HepG2 (cell line): ENCODE results near the gene ZNRF3. TPM values are rescaled to one million over a fixed set of nuclear protein-coding genes. Genes with fewer than 3 reads are reported as not detected.

Experiments
- E2F2 ChIP-seq: sonication (generic); formaldehyde crosslinking; IDR thresholded peaks from 2 replicates; pipeline ENCODE4 v1.4.0; 2020; ENCODE audit warnings: missing genetic modification reagents, borderline replicate concordance
- EED ChIP-seq: sonication (generic); formaldehyde crosslinking; IDR thresholded peaks from 2 replicates; pipeline ENCODE4 v1.5.0; 2020; ENCODE audit warnings: mild to moderate bottlenecking, missing genetic modification reagents
- MYC ChIP-seq: sonication (generic); formaldehyde crosslinking; IDR thresholded peaks from 2 replicates; pipeline ENCODE4 v1.9.0; 2021; ENCODE audit warnings: missing genetic modification reagents, borderline replicate concordance
- NFE2L2 ChIP-seq: fragments of 150-350 bp; IDR thresholded peaks from 2 replicates; pipeline ENCODE4 v1.6.1; 2014; ENCODE audit warnings: low read length
- PHF5A ChIP-seq: IDR thresholded peaks from one replicate; pipeline ENCODE4 v1.6.1; 2018; ENCODE audit warnings: low read depth, missing genetic modification reagents; ENCODE audit not compliant: unreplicated experiment
- RBM22 ChIP-seq: fragments of 200-400 bp; formaldehyde crosslinking; optimal IDR thresholded peaks from 2 replicates; pipeline ENCODE3; 2017; ENCODE audit warnings: mild to moderate bottlenecking, low read length, moderate library complexity
- SOX6 ChIP-seq, 2 experiments: fragments of 450-650 bp in 1 of 2; sonication (generic) in 1 of 2; formaldehyde crosslinking in 1 of 2; IDR thresholded peaks; 2 replicates each; pipeline versions ENCODE4 v1.4.0 to v1.6.1; 2017 to 2020; ENCODE audit warnings: antibody characterized with exemption in 1 of 2, mild to moderate bottlenecking in 1 of 2, missing genetic modification reagents in 1 of 2
- ZBTB37 ChIP-seq: sonication (generic); formaldehyde crosslinking; IDR thresholded peaks from 2 replicates; pipeline ENCODE4 v1.4.0; 2020; ENCODE audit warnings: mild to moderate bottlenecking, missing genetic modification reagents
- ZNF136 ChIP-seq: sonication (generic); formaldehyde crosslinking; IDR thresholded peaks from 2 replicates; pipeline ENCODE4 v1.8.1; 2022; ENCODE audit warnings: low read depth, mild to moderate bottlenecking, moderate library complexity, missing genetic modification reagents
- ZNF326 ChIP-seq: sonication (generic); formaldehyde crosslinking; IDR thresholded peaks from 2 replicates; pipeline ENCODE4 v1.4.0; 2020; ENCODE audit warnings: missing genetic modification reagents, borderline replicate concordance
- ZNF609 ChIP-seq: sonication (generic); formaldehyde crosslinking; IDR thresholded peaks from 2 replicates; pipeline ENCODE4 v1.4.0; 2020; ENCODE audit warnings: mild to moderate bottlenecking, missing genetic modification reagents, borderline replicate concordance
- ZNF678 ChIP-seq: sonication (generic); formaldehyde crosslinking; IDR thresholded peaks from 2 replicates; pipeline ENCODE4 v1.4.0; 2020; ENCODE audit warnings: mild to moderate bottlenecking, missing genetic modification reagents
- polyA plus RNA-seq, 8 experiments: library from polyadenylated mRNA; depleted of rRNA in 3 of 8; stranded (reverse) in 7 of 8; unstranded in 1 of 8; fragments of >200 nt; fragmentation: Illumina TruSeq in 4 of 8; extraction: Trizol in 4 of 8; gene quantifications; 2 replicates each; pipeline versions ENCODE4 v1.2.1 to v1.2.3, GENCODE V29; 2011 to 2016; ENCODE audit warnings: low read depth in 4 of 8, missing spikeins in 1 of 8, mixed read lengths in 1 of 8; ENCODE audit not compliant: insufficient read depth in 1 of 8
- total RNA-seq, 5 experiments: library from RNA; depleted of rRNA; stranded (reverse); fragments of >200 nt; fragmentation: Illumina TruSeq; extraction: Trizol; gene quantifications; 2 replicates each; pipeline ENCODE4 v1.2.3, GENCODE V29; 2016; ENCODE audit warnings: low read depth in 1 of 5
- TF ChIP-seq, protein P1 (sequence below): sonication (generic); formaldehyde crosslinking; IDR thresholded peaks from 2 replicates; pipeline ENCODE4 v1.5.0; 2020; ENCODE audit warnings: missing genetic modification reagents
- TF ChIP-seq, protein P2 (sequence below): sonication (generic); formaldehyde crosslinking; IDR thresholded peaks from 2 replicates; pipeline ENCODE4 v1.8.0; 2022; ENCODE audit warnings: missing genetic modification reagents, mild to moderate bottlenecking, moderate library complexity, borderline replicate concordance

Gene ZNRF3
- total and polyA plus RNA-seq, 2 of the 13 experiments (the other 11 are each of a cell fraction or from before 2014, with no cell fraction given) = 20.3 to 36.7 TPM

GRCh38 chr22:29029202-29030000, 146.0 kb downstream of the ZNRF3 start (continued):
- TF ChIP-seq, protein P1, sequence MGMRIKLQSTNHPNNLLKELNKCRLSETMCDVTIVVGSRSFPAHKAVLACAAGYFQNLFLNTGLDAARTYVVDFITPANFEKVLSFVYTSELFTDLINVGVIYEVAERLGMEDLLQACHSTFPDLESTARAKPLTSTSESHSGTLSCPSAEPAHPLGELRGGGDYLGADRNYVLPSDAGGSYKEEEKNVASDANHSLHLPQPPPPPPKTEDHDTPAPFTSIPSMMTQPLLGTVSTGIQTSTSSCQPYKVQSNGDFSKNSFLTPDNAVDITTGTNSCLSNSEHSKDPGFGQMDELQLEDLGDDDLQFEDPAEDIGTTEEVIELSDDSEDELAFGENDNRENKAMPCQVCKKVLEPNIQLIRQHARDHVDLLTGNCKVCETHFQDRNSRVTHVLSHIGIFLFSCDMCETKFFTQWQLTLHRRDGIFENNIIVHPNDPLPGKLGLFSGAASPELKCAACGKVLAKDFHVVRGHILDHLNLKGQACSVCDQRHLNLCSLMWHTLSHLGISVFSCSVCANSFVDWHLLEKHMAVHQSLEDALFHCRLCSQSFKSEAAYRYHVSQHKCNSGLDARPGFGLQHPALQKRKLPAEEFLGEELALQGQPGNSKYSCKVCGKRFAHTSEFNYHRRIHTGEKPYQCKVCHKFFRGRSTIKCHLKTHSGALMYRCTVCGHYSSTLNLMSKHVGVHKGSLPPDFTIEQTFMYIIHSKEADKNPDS (CRISPR knock-in tag) = no peak
- no peak for TF ChIP-seq E2F2 (CRISPR knock-in tag)
- TF ChIP-seq NFE2L2 = no peak
- TF ChIP-seq ZNF609 (CRISPR knock-in tag) = no peak
- no peak for TF ChIP-seq SOX6 (IDR thresholded peaks at IDR 0.05)
- TF ChIP-seq SOX6 (CRISPR knock-in tag; IDR thresholded peaks at IDR 0.05) = no peak
- no peak for TF ChIP-seq EED (CRISPR knock-in tag)
- no peak for TF ChIP-seq ZNF326
- no peak for TF ChIP-seq ZBTB37 (CRISPR knock-in tag)
- TF ChIP-seq, protein P2, sequence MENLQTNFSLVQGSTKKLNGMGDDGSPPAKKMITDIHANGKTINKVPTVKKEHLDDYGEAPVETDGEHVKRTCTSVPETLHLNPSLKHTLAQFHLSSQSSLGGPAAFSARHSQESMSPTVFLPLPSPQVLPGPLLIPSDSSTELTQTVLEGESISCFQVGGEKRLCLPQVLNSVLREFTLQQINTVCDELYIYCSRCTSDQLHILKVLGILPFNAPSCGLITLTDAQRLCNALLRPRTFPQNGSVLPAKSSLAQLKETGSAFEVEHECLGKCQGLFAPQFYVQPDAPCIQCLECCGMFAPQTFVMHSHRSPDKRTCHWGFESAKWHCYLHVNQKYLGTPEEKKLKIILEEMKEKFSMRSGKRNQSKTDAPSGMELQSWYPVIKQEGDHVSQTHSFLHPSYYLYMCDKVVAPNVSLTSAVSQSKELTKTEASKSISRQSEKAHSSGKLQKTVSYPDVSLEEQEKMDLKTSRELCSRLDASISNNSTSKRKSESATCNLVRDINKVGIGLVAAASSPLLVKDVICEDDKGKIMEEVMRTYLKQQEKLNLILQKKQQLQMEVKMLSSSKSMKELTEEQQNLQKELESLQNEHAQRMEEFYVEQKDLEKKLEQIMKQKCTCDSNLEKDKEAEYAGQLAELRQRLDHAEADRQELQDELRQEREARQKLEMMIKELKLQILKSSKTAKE (CRISPR knock-in tag) = no peak
- TF ChIP-seq ZNF136 = no peak
- no peak for TF ChIP-seq PHF5A (CRISPR knock-in tag)
- TF ChIP-seq RBM22 = peak; percentile 1
- TF ChIP-seq ZNF678 (CRISPR knock-in tag) = no peak
- TF ChIP-seq MYC (CRISPR knock-in tag) = no peak
